Transverse colon (tissue), 4 donors: ENCODE results near the gene COL8A1.

Experiments
- EP300 ChIP-seq: sonication (generic); formaldehyde crosslinking; IDR thresholded peaks from one replicate; pipeline ENCODE4 v1.6.1; 2017; ENCODE audit warnings: antibody characterized with exemption, low read depth
- POLR2A ChIP-seq: fragments of 450-650 bp; IDR thresholded peaks from one replicate; pipeline ENCODE4 v1.6.1; 2016; ENCODE audit warnings: antibody characterized with exemption, mild to moderate bottlenecking, moderate library complexity
- POLR2AphosphoS5 ChIP-seq, 3 donors: sonication (generic); formaldehyde crosslinking; IDR thresholded peaks; one replicate each; pipeline ENCODE4 v1.6.1; 2016; ENCODE audit warnings: antibody characterized with exemption in 3 of 3
- TF ChIP-seq, protein P1 (sequence below), 5 experiments: fragments of 200-600 bp in 3 of 5; fragments of 450-650 bp in 2 of 5; sonication (generic) in 3 of 5; IDR thresholded peaks; 1 replicate in 2 of 5; 2 replicates in 3 of 5; pipeline ENCODE4 v1.5.1; 2016 to 2017; ENCODE audit warnings: antibody characterized with exemption in 5 of 5, inconsistent platforms in 3 of 5, mild to moderate bottlenecking in 2 of 5, moderate library complexity in 1 of 5

DNA sequence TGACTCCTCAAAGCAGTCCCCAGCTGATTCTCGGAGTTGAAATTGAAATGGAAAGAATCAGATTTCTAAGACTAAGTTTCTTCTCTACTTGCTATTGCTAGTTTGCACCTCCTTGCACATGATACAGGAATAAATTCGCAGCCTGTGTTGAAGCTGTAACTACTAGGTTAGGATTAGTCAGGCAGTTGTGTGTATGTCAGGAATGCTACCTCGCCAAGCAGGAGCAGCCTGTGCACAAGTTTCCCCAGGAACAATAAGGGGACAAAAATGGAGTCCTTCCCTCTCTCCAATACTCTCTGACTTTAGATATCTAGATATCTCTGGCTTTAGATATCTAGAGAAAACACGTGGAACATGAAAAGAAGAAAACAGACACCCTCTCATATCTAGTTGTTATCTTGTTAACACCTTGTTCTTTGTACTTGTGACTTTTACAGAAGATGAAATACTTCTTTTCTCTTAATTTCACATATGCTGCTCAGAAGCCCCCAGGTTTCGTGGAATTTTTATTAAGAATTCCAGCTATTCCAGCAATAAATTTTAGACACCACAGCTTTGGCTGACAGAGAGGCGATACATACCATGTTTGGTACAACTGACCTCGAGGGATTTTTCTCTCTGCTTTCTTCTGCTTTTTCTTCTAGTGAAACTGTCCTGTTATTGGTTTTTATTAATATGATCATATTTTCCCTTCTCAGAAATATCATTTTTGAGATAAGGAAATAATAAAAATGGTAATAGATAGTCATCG is 123.2 kb downstream of the COL8A1 start:
- TF ChIP-seq, protein P1, sequence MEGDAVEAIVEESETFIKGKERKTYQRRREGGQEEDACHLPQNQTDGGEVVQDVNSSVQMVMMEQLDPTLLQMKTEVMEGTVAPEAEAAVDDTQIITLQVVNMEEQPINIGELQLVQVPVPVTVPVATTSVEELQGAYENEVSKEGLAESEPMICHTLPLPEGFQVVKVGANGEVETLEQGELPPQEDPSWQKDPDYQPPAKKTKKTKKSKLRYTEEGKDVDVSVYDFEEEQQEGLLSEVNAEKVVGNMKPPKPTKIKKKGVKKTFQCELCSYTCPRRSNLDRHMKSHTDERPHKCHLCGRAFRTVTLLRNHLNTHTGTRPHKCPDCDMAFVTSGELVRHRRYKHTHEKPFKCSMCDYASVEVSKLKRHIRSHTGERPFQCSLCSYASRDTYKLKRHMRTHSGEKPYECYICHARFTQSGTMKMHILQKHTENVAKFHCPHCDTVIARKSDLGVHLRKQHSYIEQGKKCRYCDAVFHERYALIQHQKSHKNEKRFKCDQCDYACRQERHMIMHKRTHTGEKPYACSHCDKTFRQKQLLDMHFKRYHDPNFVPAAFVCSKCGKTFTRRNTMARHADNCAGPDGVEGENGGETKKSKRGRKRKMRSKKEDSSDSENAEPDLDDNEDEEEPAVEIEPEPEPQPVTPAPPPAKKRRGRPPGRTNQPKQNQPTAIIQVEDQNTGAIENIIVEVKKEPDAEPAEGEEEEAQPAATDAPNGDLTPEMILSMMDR (IDR thresholded peaks at IDR 0.05): no peak
- TF ChIP-seq POLR2AphosphoS5 (IDR thresholded peaks at IDR 0.05): no peak
- TF ChIP-seq EP300: no peak
- no peak for TF ChIP-seq POLR2A
